Lung (tissue), 12 donors: ENCODE results near the gene FAM120B. TPM values are rescaled to one million over a fixed set of nuclear protein-coding genes. Genes with fewer than 3 reads are reported as not detected.

Experiments
- ATAC-seq: fragments of 200-7000 bp; cut with Tn5 transposase; one replicate; pipeline ENCODE4 v1.9.1; 2020; ENCODE audit warnings: moderate number of reproducible peaks; ENCODE audit not compliant: insufficient read depth, low FRiP score
- DNase-seq, 3 donors: peaks; one replicate each; pipeline ENCODE4 v3.0.0-alpha.2; 2013 to 2017
- H3K27ac ChIP-seq, 2 donors: one replicate each; pipeline ENCODE4 v1.5.1; 2013; ENCODE audit warnings: mild to moderate bottlenecking in 2 of 2, moderate library complexity in 2 of 2, control low read depth in 1 of 2, inconsistent platforms in 1 of 2, low read depth in 1 of 2, low read length in 1 of 2
- H3K27me3 ChIP-seq, 3 donors: one replicate each; pipeline ENCODE4 v1.5.1; 2013; ENCODE audit warnings: low read length in 2 of 3; ENCODE audit not compliant: control insufficient read depth in 3 of 3, insufficient read depth in 3 of 3
- H3K36me3 ChIP-seq, 4 donors: one replicate each; pipeline ENCODE4 v1.5.1; 2013; ENCODE audit warnings: low read length in 4 of 4, mild to moderate bottlenecking in 1 of 4, moderate library complexity in 1 of 4; ENCODE audit not compliant: control insufficient read depth in 4 of 4, insufficient read depth in 4 of 4
- H3K4me1 ChIP-seq, 5 donors: one replicate each; pipeline ENCODE4 v1.5.1; 2013; ENCODE audit warnings: low read length in 5 of 5, mild to moderate bottlenecking in 2 of 5, moderate library complexity in 1 of 5; ENCODE audit not compliant: control insufficient read depth in 5 of 5, insufficient read depth in 5 of 5
- H3K4me3 ChIP-seq: one replicate; pipeline ENCODE4 v1.5.1; 2013; ENCODE audit warnings: mild to moderate bottlenecking, control low read depth, moderate library complexity
- H3K9ac ChIP-seq, 2 donors: one replicate each; pipeline ENCODE4 v1.5.1; 2013; ENCODE audit warnings: low read length in 2 of 2, control low read depth in 1 of 2; ENCODE audit not compliant: insufficient read depth in 1 of 2
- H3K9me3 ChIP-seq, 4 donors: one replicate each; pipeline ENCODE4 v1.5.1; 2013; ENCODE audit warnings: low read length in 3 of 4, mild to moderate bottlenecking in 1 of 4, moderate library complexity in 1 of 4; ENCODE audit not compliant: control insufficient read depth in 4 of 4, insufficient read depth in 3 of 4
- WGBS, 2 donors: extraction: QIAGEN DNeasy Blood & Tissue Kit; methylation state at CpG; one replicate each; pipeline ENCODE4 v1.1.7; 2013; 5-methylcytosine and 5-hydroxymethylcytosine counted together
- polyA plus RNA-seq, 2 donors: library from polyadenylated mRNA; stranded (reverse); fragments of 200-250 nt; gene quantifications; one replicate each; pipeline ENCODE4 v1.2.1, GENCODE V29; 2013
- total RNA-seq, 2 donors: library from RNA; depleted of rRNA in 1 of 2; stranded (reverse); fragments of >200 nt in 1 of 2; gene quantifications; one replicate each; pipeline ENCODE4 v1.2.1, GENCODE V29; 2014 to 2021
- TF ChIP-seq, protein P1 (sequence below): IDR thresholded peaks from 2 replicates; pipeline ENCODE4 v1.5.1; 2012; ENCODE audit warnings: mild to moderate bottlenecking; ENCODE audit errors: control extremely low read depth, extremely low read depth
- donor health status: control.
- donor health status: control.
- donor health status: Bipolar disorder and iron deficiency.
- donor health status: healthy.
- donor health status: DM: yes; HTN: yes; CAD: no.

Gene FAM120B
- total and polyA plus RNA-seq, 4 donors: 8.5 to 35.6 (median 20.7) TPM

DNA sequence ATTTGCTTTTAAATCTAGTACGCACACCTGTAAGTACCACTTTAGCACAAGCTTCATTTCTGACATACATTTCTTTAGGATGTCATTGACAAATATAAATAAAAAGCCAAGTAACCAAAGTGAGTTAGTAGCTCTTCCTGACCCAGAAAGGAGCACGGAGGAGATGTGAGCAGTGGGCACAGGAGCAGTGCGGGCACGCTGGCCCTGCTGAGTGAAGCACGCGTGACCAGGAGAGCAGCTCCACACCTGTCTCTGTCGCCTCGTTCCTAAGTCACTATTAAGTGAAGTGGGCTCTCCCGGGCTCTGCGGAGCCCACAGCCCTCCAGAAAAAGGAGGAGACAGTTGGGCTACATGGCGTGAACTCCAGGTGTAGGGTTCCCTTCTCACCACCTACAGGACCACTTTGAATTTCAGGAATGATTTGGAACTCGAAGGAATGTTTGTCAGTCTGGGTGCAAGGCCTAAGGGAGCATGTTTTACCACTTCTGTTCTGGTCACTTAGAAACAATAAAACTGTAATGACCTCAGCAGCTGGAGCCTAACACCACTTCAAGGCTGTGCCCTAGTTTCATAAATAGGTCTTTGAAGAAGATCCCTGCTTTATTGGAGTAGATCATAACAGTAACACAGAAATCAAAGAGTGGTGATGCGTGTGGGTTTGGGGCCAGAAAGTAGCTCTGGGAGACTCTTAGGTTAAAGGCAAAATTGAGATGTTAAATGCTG lies 95.9 kb downstream of the FAM120B start:
- Histone ChIP-seq H3K27ac (no peak overlapping the region), H3K36me3 (peaks cover 12 to 42% (median 29%) of the 10 kb centered on the region in 4 donors), H3K9me3 (peaks cover 0 to 3% (median 0%) of the 10 kb centered on the region in 4 donors), H3K9ac (no peak overlapping the region), H3K4me1 (no peaks in the 10 kb centered on the region), H3K4me3 (no peak overlapping the region), H3K27me3 (no peaks in the 10 kb centered on the region)
- TF ChIP-seq, protein P1, sequence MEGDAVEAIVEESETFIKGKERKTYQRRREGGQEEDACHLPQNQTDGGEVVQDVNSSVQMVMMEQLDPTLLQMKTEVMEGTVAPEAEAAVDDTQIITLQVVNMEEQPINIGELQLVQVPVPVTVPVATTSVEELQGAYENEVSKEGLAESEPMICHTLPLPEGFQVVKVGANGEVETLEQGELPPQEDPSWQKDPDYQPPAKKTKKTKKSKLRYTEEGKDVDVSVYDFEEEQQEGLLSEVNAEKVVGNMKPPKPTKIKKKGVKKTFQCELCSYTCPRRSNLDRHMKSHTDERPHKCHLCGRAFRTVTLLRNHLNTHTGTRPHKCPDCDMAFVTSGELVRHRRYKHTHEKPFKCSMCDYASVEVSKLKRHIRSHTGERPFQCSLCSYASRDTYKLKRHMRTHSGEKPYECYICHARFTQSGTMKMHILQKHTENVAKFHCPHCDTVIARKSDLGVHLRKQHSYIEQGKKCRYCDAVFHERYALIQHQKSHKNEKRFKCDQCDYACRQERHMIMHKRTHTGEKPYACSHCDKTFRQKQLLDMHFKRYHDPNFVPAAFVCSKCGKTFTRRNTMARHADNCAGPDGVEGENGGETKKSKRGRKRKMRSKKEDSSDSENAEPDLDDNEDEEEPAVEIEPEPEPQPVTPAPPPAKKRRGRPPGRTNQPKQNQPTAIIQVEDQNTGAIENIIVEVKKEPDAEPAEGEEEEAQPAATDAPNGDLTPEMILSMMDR: no peak
- 84 to 89% methylated on average over 13 of the region's 13 CpGs for WGBS, 2 donors
- ATAC-seq: no peak
- no peak for DNase-seq

DNA sequence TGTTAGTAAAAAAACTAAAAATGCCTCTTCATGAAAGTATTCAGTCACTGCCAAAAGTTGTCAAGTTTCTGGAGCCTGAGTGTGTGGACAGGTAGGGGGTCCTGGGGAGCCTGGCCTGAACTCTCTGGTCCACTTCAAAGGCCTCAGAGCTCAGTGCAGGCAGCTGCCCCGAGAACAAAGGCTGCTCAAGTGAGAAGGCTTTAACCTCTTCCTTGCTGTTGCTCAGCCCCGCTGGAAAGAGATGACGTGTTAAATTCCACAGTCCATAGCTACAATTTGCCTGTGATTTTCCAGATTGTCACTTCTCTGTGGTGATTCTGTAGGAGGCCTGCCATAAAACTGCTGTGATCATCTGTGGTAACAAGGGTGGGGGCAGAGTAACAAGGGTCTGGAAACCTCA lies 96.9 kb downstream of the FAM120B start:
- TF ChIP-seq, protein P1: no peak
- Histone ChIP-seq H3K27me3 (no peaks in the 10 kb centered on the region), H3K36me3 (peaks cover 12 to 40% (median 25%) of the 10 kb centered on the region in 4 donors), H3K4me1 (no peaks in the 10 kb centered on the region), H3K9me3 (peaks cover 0 to 3% (median 0%) of the 10 kb centered on the region in 4 donors), H3K4me3 (no peak overlapping the region), H3K9ac (no peak overlapping the region), H3K27ac (no peak overlapping the region)
- peak; percentile 24 to 35 (median 30) for DNase-seq
- ATAC-seq: no peak
- 74 to 77% methylated on average over 3 of the region's 3 CpGs for WGBS, 2 donors

- Histone ChIP-seq H3K4me1 (no peaks in the 10 kb centered on the region), H3K27ac (no peak overlapping the region), H3K9me3 (peaks cover 0 to 3% (median 0%) of the 10 kb centered on the region in 4 donors), H3K27me3 (no peaks in the 10 kb centered on the region), H3K36me3 (peaks cover 12 to 40% (median 23%) of the 10 kb centered on the region in 4 donors), H3K9ac (no peak overlapping the region), H3K4me3 (no peak overlapping the region)
- TF ChIP-seq, protein P1: no peak
- DNase-seq: no peak
- ATAC-seq: no peak
- WGBS, 2 donors: 81 to 85% methylated on average over 9 of the region's 9 CpGs
Measured at GRCh38 chr6:170404036-170404435, 97.5 kb downstream of the FAM120B start.
